ENCODE results near the gene TCHP.

- TF ChIP-seq POLR2AphosphoS5 (IDR thresholded peaks at IDR 0.05; ENCODE audit: low read depth, low read length) (no peak), POLR2A (IDR thresholded peaks at IDR 0.05; ENCODE audit: low read depth, low read length) (no peak)
These were observed 48.3 kb downstream of the TCHP start for GRCh38 chr12:109948368-109948767.

All from GM12892 (cell line).